Loucy (cell line): ENCODE measurements around the gene NHP2.

ENCODE experiments used
- H2AFZ ChIP-seq: fragments of 200-600 bp; sonication (generic); 2 replicates; pipeline ENCODE4 v1.6.0; 2016; ENCODE audit warnings: antibody characterized with exemption, mild to moderate bottlenecking, low read length, moderate library complexity
- H3F3A ChIP-seq: fragments of 200-600 bp; 2 replicates; pipeline ENCODE4 v1.6.0; 2016; ENCODE audit warnings: antibody characterized with exemption, low read depth, mild to moderate bottlenecking
- H3K27me3 ChIP-seq: fragments of 200-600 bp; sonication (generic); 2 replicates; pipeline ENCODE4 v1.6.1; 2014; ENCODE audit warnings: low read length, mild to moderate bottlenecking; ENCODE audit not compliant: insufficient read depth, poor library complexity, severe bottlenecking
- H3K36me3 ChIP-seq: fragments of 200-600 bp; sonication (generic); 2 replicates; pipeline ENCODE4 v1.6.1; 2016; ENCODE audit warnings: low read length; ENCODE audit not compliant: insufficient read depth
- H3K4me1 ChIP-seq: fragments of 200-600 bp; sonication (generic); 2 replicates; pipeline ENCODE4 v1.5.1; 2014; ENCODE audit warnings: low read length, mild to moderate bottlenecking; ENCODE audit not compliant: insufficient read depth, poor library complexity, severe bottlenecking
- H3K4me2 ChIP-seq: fragments of 200-600 bp; sonication (generic); 2 replicates; pipeline ENCODE4 v1.6.0; 2014; ENCODE audit warnings: antibody characterized with exemption, low read length, low read depth, mild to moderate bottlenecking; ENCODE audit not compliant: poor library complexity, severe bottlenecking
- H3K4me3 ChIP-seq: fragments of 200-600 bp; sonication (generic); 2 replicates; pipeline ENCODE4 v1.5.1; 2014; ENCODE audit warnings: low read length, mild to moderate bottlenecking, mixed read lengths; ENCODE audit not compliant: poor library complexity, severe bottlenecking
- H3K79me2 ChIP-seq: fragments of 200-600 bp; sonication (generic); 2 replicates; pipeline ENCODE4 v1.6.1; 2014; ENCODE audit warnings: low read length; ENCODE audit not compliant: insufficient read depth
- H3K9ac ChIP-seq: fragments of 200-600 bp; sonication (generic); 2 replicates; pipeline ENCODE4 v1.6.0; 2014; ENCODE audit warnings: mild to moderate bottlenecking, low read depth, low read length, moderate library complexity; ENCODE audit not compliant: poor library complexity, severe bottlenecking
- H3K9me2 ChIP-seq: fragments of 200-600 bp; sonication (generic); replicated peaks from 2 replicates; pipeline ENCODE4 v1.6.1; 2016; ENCODE audit warnings: low read depth, low read length, mixed read lengths
- H3K9me3 ChIP-seq: fragments of 200-600 bp; sonication (generic); 2 replicates; pipeline ENCODE4 v1.6.1; 2014; ENCODE audit warnings: mild to moderate bottlenecking, antibody characterized with exemption, low read length, low read depth; ENCODE audit not compliant: insufficient read depth
- H4K20me1 ChIP-seq: fragments of 200-600 bp; sonication (generic); 2 replicates; pipeline ENCODE4 v1.6.0; 2014; ENCODE audit warnings: antibody characterized with exemption, low read length, mild to moderate bottlenecking; ENCODE audit not compliant: insufficient read depth, poor library complexity, severe bottlenecking
- CTCF ChIP-seq: fragments of 200-600 bp; sonication (generic); conservative IDR thresholded peaks from 2 replicates; pipeline ENCODE4 v1.5.1; 2014; ENCODE audit warnings: mild to moderate bottlenecking, antibody characterized with exemption, low read length
- EZH2phosphoT487 ChIP-seq: fragments of 200-600 bp; IDR thresholded peaks from 2 replicates; pipeline ENCODE4 v1.6.1; 2018; ENCODE audit warnings: antibody characterized with exemption, mild to moderate bottlenecking, moderate library complexity, borderline replicate concordance

Gene NHP2

DNA sequence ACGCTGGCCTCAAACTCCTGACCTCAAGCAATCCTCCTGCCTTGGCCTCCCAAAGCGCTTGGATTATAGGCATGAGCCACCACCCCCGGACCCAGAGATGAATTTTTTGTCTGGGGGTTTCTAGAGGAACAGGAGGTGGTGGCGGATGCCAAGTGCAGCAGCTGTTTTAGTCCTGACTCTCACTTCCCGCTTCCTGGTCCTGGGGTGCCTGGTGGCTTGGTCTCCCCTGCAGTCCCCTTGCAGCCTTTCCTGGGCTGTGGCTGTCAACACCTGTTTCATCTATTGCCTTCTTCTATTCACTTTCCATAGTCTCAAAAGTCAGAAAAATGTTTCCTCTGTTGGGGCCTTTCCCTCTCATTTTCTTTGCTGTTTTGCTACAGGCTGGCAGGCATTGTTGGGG lies 6.5 kb upstream of the NHP2 start:
- no peaks in the 10 kb centered on the region for H3K4me1 ChIP-seq
- H3K9me2 ChIP-seq, result no peaks in the 10 kb centered on the region
- H3K36me3 ChIP-seq, result no peaks in the 10 kb centered on the region
- no peak for TF ChIP-seq CTCF
- no peak for TF ChIP-seq EZH2phosphoT487
- no peaks in the 10 kb centered on the region for H3F3A ChIP-seq
- no peak overlapping the region for H3K9ac ChIP-seq
- no peak overlapping the region for H2AFZ ChIP-seq
- no peaks in the 10 kb centered on the region for H3K27me3 ChIP-seq
- no peaks in the 10 kb centered on the region for H3K9me3 ChIP-seq
- no peaks in the 10 kb centered on the region for H4K20me1 ChIP-seq
- no peak overlapping the region for H3K4me3 ChIP-seq
- H3K79me2 ChIP-seq, result no peaks in the 10 kb centered on the region
- H3K4me2 ChIP-seq, result no peak overlapping the region

DNA sequence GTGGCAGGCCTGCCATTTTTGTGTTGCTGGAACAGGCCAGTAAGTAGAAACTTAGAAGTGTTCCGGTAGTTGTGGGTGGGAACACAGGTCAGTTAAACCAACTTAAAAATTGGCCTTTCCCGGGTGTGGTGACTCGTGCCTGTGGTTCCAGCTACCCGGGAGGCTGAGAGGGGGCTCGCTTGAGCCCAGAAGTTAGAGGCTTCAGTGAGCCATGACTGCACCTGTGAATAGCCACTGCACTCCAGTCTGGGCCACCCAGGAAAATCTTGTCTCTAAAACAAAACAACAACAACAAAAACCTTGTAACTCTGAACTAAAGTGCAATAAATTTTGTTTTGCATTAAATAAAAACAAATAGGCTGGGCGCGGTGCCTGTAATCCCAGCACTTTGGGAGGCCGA lies 1.4 kb upstream of the NHP2 start:
- TF ChIP-seq CTCF, result no peak
- TF ChIP-seq EZH2phosphoT487, result no peak
- Histone ChIP-seq H3K9me3 (no peaks in the 10 kb centered on the region), H3K9ac (no peak overlapping the region), H3K9me2 (no peaks in the 10 kb centered on the region), H3K79me2 (peaks cover 19% of the 10 kb centered on the region), H3K4me2 (no peak overlapping the region), H3F3A (no peaks in the 10 kb centered on the region), H3K4me3 (no peak overlapping the region), H2AFZ (no peak overlapping the region), H3K4me1 (peaks cover 7% of the 10 kb centered on the region), H4K20me1 (peaks cover 13% of the 10 kb centered on the region), H3K27me3 (no peaks in the 10 kb centered on the region), H3K36me3 (no peaks in the 10 kb centered on the region)

GRCh38 chr5:178152491-178153444 lies 917 bp downstream of the NHP2 start:
- H3K79me2 ChIP-seq, result peaks cover 19% of the 10 kb centered on the region
- H3K9me2 ChIP-seq, result no peaks in the 10 kb centered on the region
- H3K9ac ChIP-seq, result peak overlapping the region; percentile 78
- TF ChIP-seq CTCF (no peak), EZH2phosphoT487 (no peak)
- peak overlapping the region; percentile 85 for H3K4me2 ChIP-seq
- H3K4me3 ChIP-seq, result peak overlapping the region; percentile 85
- H4K20me1 ChIP-seq, result peaks cover 13% of the 10 kb centered on the region
- H3K9me3 ChIP-seq, result no peaks in the 10 kb centered on the region
- no peaks in the 10 kb centered on the region for H3K27me3 ChIP-seq
- no peak overlapping the region for H2AFZ ChIP-seq
- H3F3A ChIP-seq, result no peaks in the 10 kb centered on the region
- H3K4me1 ChIP-seq, result peaks cover 7% of the 10 kb centered on the region
- H3K36me3 ChIP-seq, result peaks cover 7% of the 10 kb centered on the region; the same call in 1 of the 2 replicates
